ENCODE results near the gene CCN6.
"Not testable (repeated sequence)": the region's sequence is repeated elsewhere in the genome, so short reads cannot be mapped to it uniquely, and the experiment has no call there.

CCN6 gene

DNA sequence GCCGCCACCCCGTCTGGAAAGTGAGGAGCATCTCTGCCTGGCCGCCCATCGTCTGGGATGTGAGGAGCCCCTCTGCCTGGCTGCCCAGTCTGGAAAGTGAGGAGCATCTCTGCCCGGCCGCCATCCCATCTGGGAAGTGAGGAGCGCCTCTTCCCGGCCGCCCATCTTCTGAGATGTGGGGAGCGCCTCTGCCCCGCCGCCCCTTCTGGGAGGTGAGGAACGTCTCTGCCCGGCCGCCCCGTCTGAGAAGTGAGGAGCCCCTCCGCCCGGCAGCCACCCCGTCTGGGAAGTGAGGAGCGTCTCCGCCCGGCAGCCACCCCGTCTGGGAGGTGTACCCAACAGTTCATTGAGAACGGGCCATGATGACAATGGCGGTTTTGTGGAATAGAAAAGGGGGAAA lies 6.4 kb upstream of the CCN6 start:
- H2AFZ ChIP-seq (ENCODE audit: low read depth, low read length); H3K27me3 ChIP-seq (ENCODE audit: insufficient read depth, low read length); H3K4me3 ChIP-seq (ENCODE audit: low read length); H3K4me1 ChIP-seq (ENCODE audit: insufficient read depth, low read length); H3K9me3 ChIP-seq (ENCODE audit: low read length); H3K36me3 ChIP-seq (ENCODE audit: insufficient read depth, low read length): not testable (repeated sequence)

DNA sequence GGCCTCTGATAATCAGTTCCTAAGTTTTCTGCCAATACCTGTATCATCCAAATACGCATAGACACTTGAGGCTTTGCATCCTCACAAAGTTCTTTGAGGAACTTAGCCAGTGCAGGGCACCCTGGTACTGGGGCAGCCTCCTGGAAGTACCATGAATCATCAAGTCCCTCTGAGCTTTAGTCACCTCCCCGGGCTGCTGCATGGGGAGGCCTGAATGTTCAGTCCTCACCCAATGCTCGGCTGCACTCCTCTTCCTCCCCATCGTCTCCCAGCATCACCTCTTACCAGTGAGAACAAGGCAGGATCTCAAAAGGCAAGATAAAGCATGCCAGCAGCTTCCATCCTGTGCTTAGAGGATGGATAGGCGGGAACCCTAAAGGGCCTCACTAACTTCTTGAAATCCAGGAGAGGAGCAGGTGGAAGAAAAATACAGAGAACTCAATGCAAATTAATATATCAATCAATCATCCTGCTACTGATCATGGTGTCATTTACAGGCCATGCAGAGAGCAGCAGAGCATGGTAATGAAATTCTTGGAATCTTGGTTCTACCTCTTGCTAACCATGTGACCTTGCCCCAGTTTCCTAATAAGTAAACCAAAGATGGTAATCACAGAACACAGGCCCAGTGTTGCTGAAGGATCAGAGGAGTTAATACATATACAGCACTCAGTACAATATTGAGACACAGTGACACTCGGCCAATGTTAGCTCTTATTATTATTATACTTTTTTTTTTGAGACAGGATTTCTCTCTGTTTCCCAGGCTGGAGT lies 4.7 kb upstream of the CCN6 start:
- H3K27me3 ChIP-seq (ENCODE audit: insufficient read depth, low read length) = no peaks in the 10 kb centered on the region
- peaks cover 4% of the 10 kb centered on the region for H3K4me1 ChIP-seq (ENCODE audit: insufficient read depth, low read length)
- no peak overlapping the region for H3K4me3 ChIP-seq (ENCODE audit: low read length)
- H3K36me3 ChIP-seq (ENCODE audit: insufficient read depth, low read length) = no peaks in the 10 kb centered on the region
- H3K9me3 ChIP-seq (ENCODE audit: low read length) = peaks cover 2% of the 10 kb centered on the region
- H2AFZ ChIP-seq (ENCODE audit: low read depth, low read length) = no peak overlapping the region

DNA sequence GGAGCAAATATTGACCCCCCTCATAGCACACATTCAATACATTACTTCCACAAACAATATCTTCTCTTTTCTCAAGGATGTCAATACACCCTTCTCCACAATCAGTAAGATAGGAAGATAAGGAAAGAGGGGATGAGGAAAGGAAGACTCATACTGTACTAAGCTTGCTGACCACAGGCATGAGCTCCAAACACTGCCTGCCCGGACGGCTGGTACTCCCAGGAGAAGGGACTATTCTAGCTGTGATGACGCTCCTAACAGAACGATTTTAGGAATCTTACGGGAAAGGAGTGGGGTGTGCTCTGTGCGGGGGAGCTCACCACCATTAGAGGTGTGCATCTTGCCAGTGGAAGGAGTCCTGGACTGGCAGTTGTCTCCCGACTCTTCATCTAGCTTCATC lies 3.9 kb upstream of the CCN6 start:
- Histone ChIP-seq H3K27me3 (ENCODE audit: insufficient read depth, low read length) (no peaks in the 10 kb centered on the region), H2AFZ (ENCODE audit: low read depth, low read length) (no peak overlapping the region), H3K4me1 (ENCODE audit: insufficient read depth, low read length) (peaks cover 4% of the 10 kb centered on the region), H3K36me3 (ENCODE audit: insufficient read depth, low read length) (no peaks in the 10 kb centered on the region), H3K9me3 (ENCODE audit: low read length) (peaks cover 2% of the 10 kb centered on the region), H3K4me3 (ENCODE audit: low read length) (no peak overlapping the region)

DNA sequence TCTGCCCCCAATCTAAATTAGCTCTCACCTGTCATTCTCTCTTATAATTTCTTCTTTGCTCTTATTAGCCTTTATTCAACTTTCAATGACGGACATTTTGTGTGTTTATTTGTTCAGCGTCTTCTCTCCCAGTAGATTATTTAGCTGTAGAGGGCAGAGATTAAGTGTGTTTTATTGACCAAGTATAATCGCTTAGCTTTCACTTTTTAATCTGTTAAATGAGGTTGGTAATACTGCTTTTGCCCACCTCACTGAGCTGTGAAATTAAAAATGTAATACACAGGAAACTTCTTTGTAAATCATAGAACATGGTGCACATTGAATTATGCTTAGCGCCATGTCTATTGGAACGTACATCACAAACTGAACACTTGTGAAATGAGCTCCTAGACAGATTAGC lies 3.5 kb upstream of the CCN6 start:
- no peak overlapping the region for H2AFZ ChIP-seq (ENCODE audit: low read depth, low read length)
- H3K4me3 ChIP-seq (ENCODE audit: low read length) = no peak overlapping the region
- H3K27me3 ChIP-seq (ENCODE audit: insufficient read depth, low read length) = no peaks in the 10 kb centered on the region
- H3K9me3 ChIP-seq (ENCODE audit: low read length) = peaks cover 2% of the 10 kb centered on the region
- H3K36me3 ChIP-seq (ENCODE audit: insufficient read depth, low read length) = no peaks in the 10 kb centered on the region
- H3K4me1 ChIP-seq (ENCODE audit: insufficient read depth, low read length) = peaks cover 4% of the 10 kb centered on the region

DNA sequence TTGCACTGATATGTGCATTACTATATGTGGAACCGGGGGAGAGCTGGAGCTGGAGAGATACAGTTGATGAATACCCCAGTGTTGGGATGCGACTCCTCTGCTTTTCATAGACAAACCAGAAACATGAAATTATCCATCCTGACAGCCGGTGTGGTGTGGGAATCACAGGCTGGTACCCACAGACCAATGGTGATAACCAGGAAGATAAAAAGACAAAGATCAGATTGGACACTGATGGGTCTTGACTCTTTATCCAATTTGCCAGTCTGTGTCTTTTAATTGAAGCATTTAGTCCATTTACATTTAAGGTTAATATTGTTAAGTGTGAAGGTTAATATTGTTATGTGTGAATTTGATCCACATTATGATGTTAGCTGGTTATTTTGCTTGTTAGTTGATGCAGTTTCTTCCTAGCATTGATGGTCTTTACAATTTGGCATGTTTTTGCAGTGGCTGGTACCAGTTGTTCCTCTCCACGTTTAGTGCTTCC lies 2.6 kb upstream of the CCN6 start:
- not testable (repeated sequence) for H3K4me1 ChIP-seq (ENCODE audit: insufficient read depth, low read length); H3K4me3 ChIP-seq (ENCODE audit: low read length); H3K9me3 ChIP-seq (ENCODE audit: low read length); H3K36me3 ChIP-seq (ENCODE audit: insufficient read depth, low read length); H2AFZ ChIP-seq (ENCODE audit: low read depth, low read length); H3K27me3 ChIP-seq (ENCODE audit: insufficient read depth, low read length)

DNA sequence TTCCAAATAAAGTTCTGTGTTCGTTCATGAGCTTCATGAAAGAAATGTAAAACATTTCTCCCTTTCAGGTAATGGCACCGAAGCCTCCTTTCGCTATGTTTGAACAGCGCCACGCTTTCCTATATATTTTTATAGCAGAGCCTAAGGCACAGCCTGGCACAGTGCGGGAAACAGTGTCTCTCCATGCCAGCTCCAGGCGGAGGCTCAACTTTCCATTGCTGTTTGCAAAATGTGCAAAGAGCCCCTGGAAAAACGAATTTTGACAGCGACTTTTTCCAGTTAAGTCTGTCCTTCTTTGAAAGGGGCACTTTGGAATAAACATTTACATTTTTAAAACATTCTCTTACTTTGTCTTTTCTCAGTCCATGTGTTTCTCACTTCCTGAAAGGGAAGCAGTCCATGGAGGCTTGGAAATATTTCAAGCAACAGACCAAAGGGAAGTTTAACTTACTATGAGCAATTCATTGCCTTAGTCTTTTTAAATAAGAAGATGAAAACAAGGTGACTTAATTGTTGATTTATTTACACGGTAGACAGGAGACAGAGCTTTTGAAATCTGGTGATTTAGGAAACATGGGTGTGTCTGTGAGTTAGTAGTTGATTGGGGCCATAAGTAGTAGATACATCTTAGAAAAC lies 769 bp downstream of the CCN6 start:
- H2AFZ ChIP-seq (ENCODE audit: low read depth, low read length) = no peak overlapping the region
- no peak overlapping the region for H3K4me3 ChIP-seq (ENCODE audit: low read length)
- no peaks in the 10 kb centered on the region for H3K4me1 ChIP-seq (ENCODE audit: insufficient read depth, low read length)
- H3K9me3 ChIP-seq (ENCODE audit: low read length) = no peaks in the 10 kb centered on the region
- H3K27me3 ChIP-seq (ENCODE audit: insufficient read depth, low read length) = no peaks in the 10 kb centered on the region
- H3K36me3 ChIP-seq (ENCODE audit: insufficient read depth, low read length) = no peaks in the 10 kb centered on the region

DNA sequence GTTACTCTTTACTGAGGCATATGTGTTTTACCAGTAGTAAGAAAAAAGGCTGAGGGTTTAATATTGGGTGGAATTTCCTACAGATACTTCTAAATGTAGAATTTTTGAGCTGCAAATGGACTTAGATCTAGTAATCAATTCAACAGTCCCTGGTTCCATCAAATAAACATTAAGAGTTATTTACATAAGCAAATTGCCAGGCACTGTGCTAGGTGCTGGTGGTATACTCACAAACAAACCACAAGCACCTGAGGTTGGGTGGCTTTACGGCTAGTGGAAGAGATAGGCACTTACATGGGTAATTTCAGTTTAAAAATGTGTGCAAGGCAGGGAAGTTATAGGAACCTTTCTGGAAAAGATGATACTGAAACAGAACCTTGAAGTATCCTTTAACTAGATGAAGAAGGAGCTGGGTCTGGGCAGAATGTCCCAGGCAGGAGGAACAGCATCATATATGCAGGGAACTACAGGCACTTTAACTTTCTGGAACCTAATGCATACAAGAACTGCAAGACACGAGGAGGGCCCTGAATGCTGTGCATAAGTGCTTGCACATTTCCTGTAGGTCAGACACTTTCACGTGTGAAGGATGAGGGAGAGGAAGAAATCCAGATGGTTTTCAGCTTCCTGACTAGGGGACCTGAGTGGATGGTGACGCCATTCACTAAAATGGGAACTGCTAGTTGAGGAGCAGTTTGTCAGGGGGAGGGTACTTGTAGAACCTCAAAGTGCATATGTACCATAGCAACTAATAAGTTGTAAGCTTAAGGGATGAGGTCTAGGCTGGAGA lies 4.5 kb downstream of the CCN6 start:
- Histone ChIP-seq H3K36me3 (ENCODE audit: insufficient read depth, low read length) (no peaks in the 10 kb centered on the region), H3K9me3 (ENCODE audit: low read length) (no peaks in the 10 kb centered on the region), H3K4me3 (ENCODE audit: low read length) (no peak overlapping the region)

DNA sequence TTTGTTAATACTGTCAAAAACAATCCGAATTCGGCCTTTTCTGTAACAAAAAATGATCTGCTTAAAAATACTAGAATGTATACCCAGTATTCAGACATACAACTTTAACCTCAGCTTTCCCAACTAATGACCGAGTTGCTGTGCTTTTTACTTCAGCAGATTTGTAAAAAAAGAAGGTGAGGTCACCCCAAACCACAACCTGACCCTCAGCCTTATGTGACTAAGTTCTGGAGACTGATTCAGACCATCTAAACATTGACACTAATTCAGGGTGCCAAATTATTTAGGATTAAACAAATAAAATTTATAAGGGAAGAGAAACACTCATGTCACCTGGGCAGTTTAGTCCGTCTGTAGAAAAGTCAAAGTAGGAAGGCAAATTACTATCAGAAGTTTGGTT lies 7.7 kb downstream of the CCN6 start:
- no peak overlapping the region for H3K4me3 ChIP-seq (ENCODE audit: low read length)
- no peak overlapping the region for H2AFZ ChIP-seq (ENCODE audit: low read depth, low read length)
- no peaks in the 10 kb centered on the region for H3K27me3 ChIP-seq (ENCODE audit: insufficient read depth, low read length)
- H3K9me3 ChIP-seq (ENCODE audit: low read length) = no peaks in the 10 kb centered on the region
- H3K36me3 ChIP-seq (ENCODE audit: insufficient read depth, low read length) = no peaks in the 10 kb centered on the region
- H3K4me1 ChIP-seq (ENCODE audit: insufficient read depth, low read length) = peaks cover 4% of the 10 kb centered on the region

More for the DNA sequence above, 4.5 kb downstream of the CCN6 start:
- H3K4me1 ChIP-seq (ENCODE audit: insufficient read depth, low read length) = peaks cover 4% of the 10 kb centered on the region
- H2AFZ ChIP-seq (ENCODE audit: low read depth, low read length) = no peak overlapping the region
- no peaks in the 10 kb centered on the region for H3K27me3 ChIP-seq (ENCODE audit: insufficient read depth, low read length)

DNA sequence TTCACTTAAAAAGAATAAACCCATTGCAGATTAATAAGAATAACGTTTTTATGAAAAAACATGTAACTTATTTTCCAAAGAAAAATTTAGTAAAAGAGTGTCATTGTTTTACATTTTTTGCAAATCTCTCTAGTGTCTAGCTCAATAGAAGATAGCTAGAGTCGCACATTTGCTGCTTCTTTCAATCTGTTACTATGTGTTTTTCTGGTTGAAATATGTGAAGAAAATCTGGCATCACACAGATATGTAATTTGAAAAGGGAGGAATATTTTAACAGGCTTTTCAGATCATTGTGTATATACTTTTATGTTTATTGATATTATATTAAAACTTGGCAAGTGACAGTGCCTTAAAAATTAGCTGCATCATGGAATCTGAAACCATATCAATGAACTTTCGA lies 9.1 kb downstream of the CCN6 start:
- H3K9me3 ChIP-seq (ENCODE audit: low read length) = no peaks in the 10 kb centered on the region
- H3K36me3 ChIP-seq (ENCODE audit: insufficient read depth, low read length) = no peaks in the 10 kb centered on the region
- H3K27me3 ChIP-seq (ENCODE audit: insufficient read depth, low read length) = no peaks in the 10 kb centered on the region
- H2AFZ ChIP-seq (ENCODE audit: low read depth, low read length) = no peak overlapping the region
- H3K4me1 ChIP-seq (ENCODE audit: insufficient read depth, low read length) = peaks cover 4% of the 10 kb centered on the region
- H3K4me3 ChIP-seq (ENCODE audit: low read length) = no peak overlapping the region

DNA sequence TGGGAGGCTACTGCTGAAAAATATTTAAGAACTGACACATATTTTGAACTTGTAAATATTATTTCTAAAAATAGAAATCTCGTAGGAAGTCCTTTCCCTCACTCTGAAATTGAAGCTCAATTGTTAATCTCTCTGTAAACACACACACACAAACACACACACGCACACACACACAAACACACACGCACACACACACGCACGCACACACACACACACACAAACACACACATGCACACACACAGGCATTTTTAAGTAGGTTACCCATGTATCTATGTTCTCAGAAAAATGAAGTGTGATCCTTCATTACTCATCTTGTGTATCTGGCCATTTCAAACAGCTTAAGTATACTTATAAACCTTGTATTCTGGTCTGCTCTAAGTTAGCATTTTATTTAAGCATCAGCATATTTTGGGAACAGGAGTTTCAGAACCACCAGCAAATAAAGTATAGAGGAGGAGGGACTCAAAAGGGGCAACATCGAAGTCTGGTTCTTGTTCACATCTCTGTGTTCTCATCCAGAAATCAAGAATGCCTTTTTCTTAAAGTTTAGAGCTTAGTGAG lies 11.6 kb downstream of the CCN6 start:
- Histone ChIP-seq H3K4me3 (ENCODE audit: low read length) (no peak overlapping the region), H2AFZ (ENCODE audit: low read depth, low read length) (no peak overlapping the region), H3K9me3 (ENCODE audit: low read length) (no peaks in the 10 kb centered on the region), H3K36me3 (ENCODE audit: insufficient read depth, low read length) (peaks cover 13% of the 10 kb centered on the region), H3K4me1 (ENCODE audit: insufficient read depth, low read length) (peaks cover 4% of the 10 kb centered on the region), H3K27me3 (ENCODE audit: insufficient read depth, low read length) (no peaks in the 10 kb centered on the region)

DNA sequence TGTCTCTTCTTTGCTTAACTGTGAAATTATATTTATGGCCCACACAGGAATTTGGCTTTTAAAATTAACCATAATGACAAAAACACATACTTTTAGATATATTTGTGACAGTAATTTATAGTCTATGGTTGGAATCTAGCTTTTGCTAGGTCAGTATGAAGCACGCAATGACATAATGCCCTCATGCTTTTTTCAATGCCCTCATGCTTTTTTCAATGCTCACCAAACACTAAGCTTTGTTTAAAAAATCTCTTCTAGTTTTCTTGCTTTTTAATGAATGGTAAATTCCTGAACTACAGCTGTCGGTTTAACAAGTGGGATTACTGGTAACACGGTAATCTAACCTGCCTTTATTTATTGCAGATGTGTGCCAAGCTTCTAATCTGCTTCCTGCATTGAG lies 12.7 kb downstream of the CCN6 start:
- no peak overlapping the region for H3K4me3 ChIP-seq (ENCODE audit: low read length)
- H3K27me3 ChIP-seq (ENCODE audit: insufficient read depth, low read length) = no peaks in the 10 kb centered on the region
- no peaks in the 10 kb centered on the region for H3K9me3 ChIP-seq (ENCODE audit: low read length)
- peaks cover 23% of the 10 kb centered on the region for H3K36me3 ChIP-seq (ENCODE audit: insufficient read depth, low read length)
- no peaks in the 10 kb centered on the region for H3K4me1 ChIP-seq (ENCODE audit: insufficient read depth, low read length)
- H2AFZ ChIP-seq (ENCODE audit: low read depth, low read length) = no peak overlapping the region

DNA sequence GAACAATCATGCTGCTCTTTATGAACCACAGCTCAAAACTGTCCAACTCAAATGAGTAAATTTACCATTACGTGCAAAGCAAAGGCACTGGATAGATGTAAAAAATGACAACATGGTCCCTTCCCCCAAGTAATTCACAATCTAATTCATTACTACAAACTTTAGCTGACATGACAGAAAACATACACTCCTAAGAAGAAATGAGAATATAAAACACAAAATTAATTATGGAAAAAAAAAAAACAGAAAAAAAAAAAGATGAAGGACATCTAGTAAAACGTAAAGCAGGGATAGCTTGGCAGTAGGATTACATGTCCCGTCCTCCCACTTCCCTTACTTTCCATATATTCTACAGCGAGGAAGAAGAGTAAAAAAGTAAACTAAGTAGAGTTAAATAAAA lies 27.7 kb downstream of the CCN6 start:
- H3K9me3 ChIP-seq (ENCODE audit: low read length) = no peaks in the 10 kb centered on the region
- no peak overlapping the region for H2AFZ ChIP-seq (ENCODE audit: low read depth, low read length)
- H3K27me3 ChIP-seq (ENCODE audit: insufficient read depth, low read length) = no peaks in the 10 kb centered on the region
- H3K4me3 ChIP-seq (ENCODE audit: low read length) = no peak overlapping the region
- peaks cover 6% of the 10 kb centered on the region for H3K4me1 ChIP-seq (ENCODE audit: insufficient read depth, low read length)
- H3K36me3 ChIP-seq (ENCODE audit: insufficient read depth, low read length) = peaks cover 62% of the 10 kb centered on the region
